ENCODE data around the gene RFPL3. TPM values are rescaled to one million over a fixed set of nuclear protein-coding genes. Genes with fewer than 3 reads are reported as not detected.

RFPL3 gene
- total and polyA plus RNA-seq, 2 experiments from 2014 or later: not detected

GRCh38 chr22:32313532-32313931 is 44.1 kb upstream of the RFPL3 start:
- H3K4me3 Mint-ChIP-seq: no peak overlapping the region
- H3K27me3 ChIP-seq (ENCODE audit: insufficient read depth): no peaks in the 10 kb centered on the region
- TF ChIP-seq EZH2phosphoT487 (IDR thresholded peaks at IDR 0.05; ENCODE audit: unreplicated experiment) (no peak), CREB1 (CRISPR knock-in tag; IDR thresholded peaks at IDR 0.05; ENCODE audit: low read depth) (no peak), STAT1 (IDR thresholded peaks at IDR 0.05; ENCODE audit: unreplicated experiment) (no peak), POLR2AphosphoS5 (IDR thresholded peaks at IDR 0.05; ENCODE audit: low read depth) (no peak), JUNB (IDR thresholded peaks at IDR 0.05; ENCODE audit: unreplicated experiment) (no peak), NANOG (IDR thresholded peaks at IDR 0.05; ENCODE audit: borderline replicate concordance) (no peak), EZH2 (IDR thresholded peaks at IDR 0.05; ENCODE audit: low read depth, unreplicated experiment) (no peak), ZNF331 (CRISPR knock-in tag; IDR thresholded peaks at IDR 0.05; ENCODE audit: low read depth) (no peak), ZNF114 (CRISPR knock-in tag; IDR thresholded peaks at IDR 0.05) (no peak), CTCF (conservative IDR thresholded peaks at IDR 0.05; ENCODE audit: low read depth in 2 of 2) (no peak)
- TF ChIP-seq, protein P1, sequence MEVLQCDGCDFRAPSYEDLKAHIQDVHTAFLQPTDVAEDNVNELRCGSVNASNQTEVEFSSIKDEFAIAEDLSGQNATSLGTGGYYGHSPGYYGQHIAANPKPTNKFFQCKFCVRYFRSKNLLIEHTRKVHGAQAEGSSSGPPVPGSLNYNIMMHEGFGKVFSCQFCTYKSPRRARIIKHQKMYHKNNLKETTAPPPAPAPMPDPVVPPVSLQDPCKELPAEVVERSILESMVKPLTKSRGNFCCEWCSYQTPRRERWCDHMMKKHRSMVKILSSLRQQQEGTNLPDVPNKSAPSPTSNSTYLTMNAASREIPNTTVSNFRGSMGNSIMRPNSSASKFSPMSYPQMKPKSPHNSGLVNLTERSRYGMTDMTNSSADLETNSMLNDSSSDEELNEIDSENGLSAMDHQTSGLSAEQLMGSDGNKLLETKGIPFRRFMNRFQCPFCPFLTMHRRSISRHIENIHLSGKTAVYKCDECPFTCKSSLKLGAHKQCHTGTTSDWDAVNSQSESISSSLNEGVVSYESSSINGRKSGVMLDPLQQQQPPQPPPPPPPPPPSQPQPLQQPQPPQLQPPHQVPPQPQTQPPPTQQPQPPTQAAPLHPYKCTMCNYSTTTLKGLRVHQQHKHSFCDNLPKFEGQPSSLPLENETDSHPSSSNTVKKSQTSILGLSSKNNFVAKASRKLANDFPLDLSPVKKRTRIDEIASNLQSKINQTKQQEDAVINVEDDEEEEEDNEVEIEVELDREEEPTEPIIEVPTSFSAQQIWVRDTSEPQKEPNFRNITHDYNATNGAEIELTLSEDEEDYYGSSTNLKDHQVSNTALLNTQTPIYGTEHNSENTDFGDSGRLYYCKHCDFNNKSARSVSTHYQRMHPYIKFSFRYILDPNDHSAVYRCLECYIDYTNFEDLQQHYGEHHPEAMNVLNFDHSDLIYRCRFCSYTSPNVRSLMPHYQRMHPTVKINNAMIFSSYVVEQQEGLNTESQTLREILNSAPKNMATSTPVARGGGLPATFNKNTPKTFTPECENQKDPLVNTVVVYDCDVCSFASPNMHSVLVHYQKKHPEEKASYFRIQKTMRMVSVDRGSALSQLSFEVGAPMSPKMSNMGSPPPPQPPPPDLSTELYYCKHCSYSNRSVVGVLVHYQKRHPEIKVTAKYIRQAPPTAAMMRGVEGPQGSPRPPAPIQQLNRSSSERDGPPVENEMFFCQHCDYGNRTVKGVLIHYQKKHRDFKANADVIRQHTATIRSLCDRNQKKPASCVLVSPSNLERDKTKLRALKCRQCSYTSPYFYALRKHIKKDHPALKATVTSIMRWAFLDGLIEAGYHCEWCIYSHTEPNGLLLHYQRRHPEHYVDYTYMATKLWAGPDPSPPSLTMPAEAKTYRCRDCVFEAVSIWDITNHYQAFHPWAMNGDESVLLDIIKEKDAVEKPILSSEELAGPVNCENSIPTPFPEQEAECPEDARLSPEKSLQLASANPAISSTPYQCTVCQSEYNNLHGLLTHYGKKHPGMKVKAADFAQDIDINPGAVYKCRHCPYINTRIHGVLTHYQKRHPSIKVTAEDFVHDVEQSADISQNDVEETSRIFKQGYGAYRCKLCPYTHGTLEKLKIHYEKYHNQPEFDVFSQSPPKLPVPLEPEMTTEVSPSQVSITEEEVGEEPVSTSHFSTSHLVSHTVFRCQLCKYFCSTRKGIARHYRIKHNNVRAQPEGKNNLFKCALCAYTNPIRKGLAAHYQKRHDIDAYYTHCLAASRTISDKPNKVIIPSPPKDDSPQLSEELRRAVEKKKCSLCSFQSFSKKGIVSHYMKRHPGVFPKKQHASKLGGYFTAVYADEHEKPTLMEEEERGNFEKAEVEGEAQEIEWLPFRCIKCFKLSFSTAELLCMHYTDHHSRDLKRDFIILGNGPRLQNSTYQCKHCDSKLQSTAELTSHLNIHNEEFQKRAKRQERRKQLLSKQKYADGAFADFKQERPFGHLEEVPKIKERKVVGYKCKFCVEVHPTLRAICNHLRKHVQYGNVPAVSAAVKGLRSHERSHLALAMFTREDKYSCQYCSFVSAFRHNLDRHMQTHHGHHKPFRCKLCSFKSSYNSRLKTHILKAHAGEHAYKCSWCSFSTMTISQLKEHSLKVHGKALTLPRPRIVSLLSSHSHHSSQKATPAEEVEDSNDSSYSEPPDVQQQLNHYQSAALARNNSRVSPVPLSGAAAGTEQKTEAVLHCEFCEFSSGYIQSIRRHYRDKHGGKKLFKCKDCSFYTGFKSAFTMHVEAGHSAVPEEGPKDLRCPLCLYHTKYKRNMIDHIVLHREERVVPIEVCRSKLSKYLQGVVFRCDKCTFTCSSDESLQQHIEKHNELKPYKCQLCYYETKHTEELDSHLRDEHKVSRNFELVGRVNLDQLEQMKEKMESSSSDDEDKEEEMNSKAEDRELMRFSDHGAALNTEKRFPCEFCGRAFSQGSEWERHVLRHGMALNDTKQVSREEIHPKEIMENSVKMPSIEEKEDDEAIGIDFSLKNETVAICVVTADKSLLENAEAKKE (CRISPR knock-in tag; IDR thresholded peaks at IDR 0.05): no peak
- TF ChIP-seq, protein P2, sequence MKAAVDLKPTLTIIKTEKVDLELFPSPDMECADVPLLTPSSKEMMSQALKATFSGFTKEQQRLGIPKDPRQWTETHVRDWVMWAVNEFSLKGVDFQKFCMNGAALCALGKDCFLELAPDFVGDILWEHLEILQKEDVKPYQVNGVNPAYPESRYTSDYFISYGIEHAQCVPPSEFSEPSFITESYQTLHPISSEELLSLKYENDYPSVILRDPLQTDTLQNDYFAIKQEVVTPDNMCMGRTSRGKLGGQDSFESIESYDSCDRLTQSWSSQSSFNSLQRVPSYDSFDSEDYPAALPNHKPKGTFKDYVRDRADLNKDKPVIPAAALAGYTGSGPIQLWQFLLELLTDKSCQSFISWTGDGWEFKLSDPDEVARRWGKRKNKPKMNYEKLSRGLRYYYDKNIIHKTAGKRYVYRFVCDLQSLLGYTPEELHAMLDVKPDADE (IDR thresholded peaks at IDR 0.05): no peak
- TF ChIP-seq, protein P3, sequence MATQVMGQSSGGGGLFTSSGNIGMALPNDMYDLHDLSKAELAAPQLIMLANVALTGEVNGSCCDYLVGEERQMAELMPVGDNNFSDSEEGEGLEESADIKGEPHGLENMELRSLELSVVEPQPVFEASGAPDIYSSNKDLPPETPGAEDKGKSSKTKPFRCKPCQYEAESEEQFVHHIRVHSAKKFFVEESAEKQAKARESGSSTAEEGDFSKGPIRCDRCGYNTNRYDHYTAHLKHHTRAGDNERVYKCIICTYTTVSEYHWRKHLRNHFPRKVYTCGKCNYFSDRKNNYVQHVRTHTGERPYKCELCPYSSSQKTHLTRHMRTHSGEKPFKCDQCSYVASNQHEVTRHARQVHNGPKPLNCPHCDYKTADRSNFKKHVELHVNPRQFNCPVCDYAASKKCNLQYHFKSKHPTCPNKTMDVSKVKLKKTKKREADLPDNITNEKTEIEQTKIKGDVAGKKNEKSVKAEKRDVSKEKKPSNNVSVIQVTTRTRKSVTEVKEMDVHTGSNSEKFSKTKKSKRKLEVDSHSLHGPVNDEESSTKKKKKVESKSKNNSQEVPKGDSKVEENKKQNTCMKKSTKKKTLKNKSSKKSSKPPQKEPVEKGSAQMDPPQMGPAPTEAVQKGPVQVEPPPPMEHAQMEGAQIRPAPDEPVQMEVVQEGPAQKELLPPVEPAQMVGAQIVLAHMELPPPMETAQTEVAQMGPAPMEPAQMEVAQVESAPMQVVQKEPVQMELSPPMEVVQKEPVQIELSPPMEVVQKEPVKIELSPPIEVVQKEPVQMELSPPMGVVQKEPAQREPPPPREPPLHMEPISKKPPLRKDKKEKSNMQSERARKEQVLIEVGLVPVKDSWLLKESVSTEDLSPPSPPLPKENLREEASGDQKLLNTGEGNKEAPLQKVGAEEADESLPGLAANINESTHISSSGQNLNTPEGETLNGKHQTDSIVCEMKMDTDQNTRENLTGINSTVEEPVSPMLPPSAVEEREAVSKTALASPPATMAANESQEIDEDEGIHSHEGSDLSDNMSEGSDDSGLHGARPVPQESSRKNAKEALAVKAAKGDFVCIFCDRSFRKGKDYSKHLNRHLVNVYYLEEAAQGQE (IDR thresholded peaks at IDR 0.05; ENCODE audit: unreplicated experiment): no peak
- H2AFZ ChIP-seq: no peak overlapping the region
- H3K4me3 ChIP-seq: no peak overlapping the region
- H3K4me2 ChIP-seq: no peak overlapping the region
- peaks cover 9% of the 10 kb centered on the region for H3K27me3 Mint-ChIP-seq (ENCODE audit: insufficient read depth, low read depth, poor library complexity)
- no peaks in the 10 kb centered on the region for H3K36me3 Mint-ChIP-seq (ENCODE audit: low read depth)
- no peaks in the 10 kb centered on the region for H4K20me1 ChIP-seq (replicated peaks; ENCODE audit: insufficient read depth)
- no peaks in the 10 kb centered on the region for H3K79me2 ChIP-seq (replicated peaks; ENCODE audit: insufficient read depth)
- peaks cover 4% of the 10 kb centered on the region for H3K4me1 Mint-ChIP-seq
- ATAC-seq: no peak
- H3K36me3 ChIP-seq (ENCODE audit: insufficient read depth): no peaks in the 10 kb centered on the region
- no peak for DNase-seq (ENCODE audit: low spot score)
- no peaks in the 10 kb centered on the region for H3K4me1 ChIP-seq (ENCODE audit: insufficient read depth)
- H3K9me3 Mint-ChIP-seq: no peaks in the 10 kb centered on the region
- H3K27ac Mint-ChIP-seq: no peak overlapping the region
- H3K9me2 ChIP-seq (ENCODE audit: insufficient read depth): no peaks in the 10 kb centered on the region
- H3F3A ChIP-seq (replicated peaks; ENCODE audit: low read depth): no peaks in the 10 kb centered on the region
- no peak overlapping the region for H3K27ac ChIP-seq (ENCODE audit: low read depth)

Measured in GM23338 (cell line).